OCI-LY3 (cell line): ENCODE measurements around the gene ZSCAN18.
"Not testable (repeated sequence)": the region's sequence is repeated elsewhere in the genome, so short reads cannot be mapped to it uniquely, and the experiment has no call there.

Source experiments
- H2AFZ ChIP-seq: fragments of 200-600, 300-600 bp; shearing (Covaris generic); 2 replicates; pipeline ENCODE4 v1.6.0; 2014; ENCODE audit warnings: antibody characterized with exemption, low read depth, low read length
- H3K27ac ChIP-seq: fragments of 200-600, 300-600 bp; sonication (generic); 2 replicates; pipeline ENCODE4 v1.5.1; 2014; ENCODE audit warnings: mild to moderate bottlenecking, low read length, moderate library complexity, mixed read lengths
- H3K27me3 ChIP-seq: fragments of 200-600, 300-600 bp; sonication (generic); 2 replicates; pipeline ENCODE4 v1.6.1; 2014; ENCODE audit warnings: low read depth, low read length, mixed read lengths
- H3K36me3 ChIP-seq: fragments of 200-600, 300-600 bp; sonication (generic); replicated peaks from 2 replicates; pipeline ENCODE3; 2014; ENCODE audit warnings: low read depth, low read length, mixed read lengths
- H3K4me1 ChIP-seq: fragments of 300-600, 200-600 bp; sonication (generic); 2 replicates; pipeline ENCODE4 v1.6.1; 2014; ENCODE audit warnings: low read length, mixed read lengths
- H3K4me2 ChIP-seq: fragments of 200-600, 300-600 bp; sonication (generic); 2 replicates; pipeline ENCODE4 v1.6.1; 2014; ENCODE audit warnings: low read length, mixed read lengths
- H3K4me3 ChIP-seq: fragments of 300-600, 200-600 bp; sonication (generic); 2 replicates; pipeline ENCODE4 v1.5.1; 2014; ENCODE audit warnings: antibody characterized with exemption, mild to moderate bottlenecking, low read length, moderate library complexity
- H3K79me2 ChIP-seq: fragments of 300-600, 200-600 bp; shearing (Covaris generic); 2 replicates; pipeline ENCODE4 v1.6.1; 2014; ENCODE audit warnings: mild to moderate bottlenecking, low read length, mixed read lengths
- H3K9ac ChIP-seq: fragments of 300-600, 200-600 bp; shearing (Covaris generic); 2 replicates; pipeline ENCODE4 v1.6.0; 2014; ENCODE audit warnings: mild to moderate bottlenecking, low read length, moderate library complexity
- H3K9me3 ChIP-seq: fragments of 200-600, 300-600 bp; shearing (Covaris generic); 2 replicates; pipeline ENCODE4 v1.6.1; 2014; ENCODE audit warnings: low read length, mixed read lengths; ENCODE audit not compliant: insufficient read depth
- H4K20me1 ChIP-seq: fragments of 200-600, 300-600 bp; sonication (generic); 2 replicates; pipeline ENCODE4 v1.6.1; 2016; ENCODE audit warnings: low read length, mixed read lengths; ENCODE audit not compliant: insufficient read depth
- EZH2phosphoT487 ChIP-seq: fragments of 200-600 bp; shearing (Covaris generic); IDR thresholded peaks from 2 replicates; pipeline ENCODE4 v1.6.1; 2018; ENCODE audit warnings: antibody characterized with exemption, mixed run types, low read depth
- TF ChIP-seq, protein P1 (sequence below): fragments of 200-600, 300-600 bp; sonication (generic); IDR thresholded peaks from 2 replicates; pipeline ENCODE4 v1.5.1; 2014; ENCODE audit warnings: antibody characterized with exemption, low read length, low read depth

The ZSCAN18 gene, protein sequence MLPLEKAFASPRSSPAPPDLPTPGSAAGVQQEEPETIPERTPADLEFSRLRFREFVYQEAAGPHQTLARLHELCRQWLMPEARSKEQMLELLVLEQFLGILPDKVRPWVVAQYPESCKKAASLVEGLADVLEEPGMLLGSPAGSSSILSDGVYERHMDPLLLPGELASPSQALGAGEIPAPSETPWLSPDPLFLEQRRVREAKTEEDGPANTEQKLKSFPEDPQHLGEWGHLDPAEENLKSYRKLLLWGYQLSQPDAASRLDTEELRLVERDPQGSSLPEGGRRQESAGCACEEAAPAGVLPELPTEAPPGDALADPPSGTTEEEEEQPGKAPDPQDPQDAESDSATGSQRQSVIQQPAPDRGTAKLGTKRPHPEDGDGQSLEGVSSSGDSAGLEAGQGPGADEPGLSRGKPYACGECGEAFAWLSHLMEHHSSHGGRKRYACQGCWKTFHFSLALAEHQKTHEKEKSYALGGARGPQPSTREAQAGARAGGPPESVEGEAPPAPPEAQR

DNA sequence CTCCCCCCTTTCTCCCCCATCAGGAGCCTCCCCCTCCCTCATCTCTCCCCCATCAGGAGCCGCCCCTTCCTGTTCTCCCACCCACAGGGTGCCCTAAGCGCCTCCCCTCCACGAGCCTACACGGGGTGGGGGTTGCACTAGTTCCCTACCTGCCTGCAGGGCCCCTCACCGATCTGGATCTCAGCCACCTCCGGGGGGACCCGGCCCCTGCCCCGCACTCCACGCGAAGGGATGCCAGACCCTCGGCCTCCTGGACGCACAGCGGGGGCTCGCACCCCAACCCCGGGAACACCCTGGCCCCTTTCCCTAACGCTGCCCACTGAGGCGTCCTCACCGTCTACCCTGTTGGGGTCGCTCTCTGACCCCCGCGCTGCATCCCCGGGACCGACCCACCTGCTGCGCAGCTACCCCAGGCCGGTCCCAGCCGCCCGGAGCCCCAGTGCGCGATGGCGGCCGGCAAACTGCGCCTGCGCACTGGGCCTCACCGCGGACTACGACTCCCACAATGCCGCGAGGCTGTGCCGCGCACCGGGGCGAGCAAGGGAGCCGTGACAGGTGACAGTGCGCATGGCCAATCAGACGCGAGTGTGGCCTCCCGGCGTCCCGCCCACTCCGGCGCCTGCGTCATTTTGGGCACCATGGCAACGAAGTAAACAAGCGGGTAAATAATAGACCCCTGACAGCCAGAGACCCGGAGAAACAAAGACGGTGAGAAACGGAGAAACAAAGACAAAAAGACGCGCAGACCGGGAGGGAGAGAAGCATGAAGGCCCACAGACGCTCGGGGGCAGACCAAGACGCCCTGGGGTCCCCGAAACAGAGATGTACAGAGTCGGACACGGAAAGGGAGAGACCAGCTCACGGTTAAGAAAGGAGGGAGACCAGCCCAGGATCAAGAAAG, at the start of gene ZSCAN18:
ZSCAN18 (minus strand) TSS at position 451 of the 901 bp plus-strand sequence. CDS start 7,964 bp downstream, outside the sequence.
- peak within 1 kb of the TSS; percentile 82 for H3K4me3 ChIP-seq
- H3K27me3 ChIP-seq: no peaks in the 10 kb centered on the region
- peak within 1 kb of the TSS; percentile 40 for H3K4me2 ChIP-seq
- peak within 1 kb of the TSS; percentile 59; the same call in 1 of the 2 replicates for H3K9ac ChIP-seq
- no peaks in the 10 kb centered on the region for H3K4me1 ChIP-seq
- peaks cover 30% of the 10 kb centered on the region for H3K9me3 ChIP-seq
- H4K20me1 ChIP-seq: no peaks in the 10 kb centered on the region
- no peak within 1 kb of the TSS for H3K27ac ChIP-seq
- H3K36me3 ChIP-seq: peaks cover 9% of the 10 kb centered on the region
- no peaks in the 10 kb centered on the region for H3K79me2 ChIP-seq
- TF ChIP-seq, protein P1, sequence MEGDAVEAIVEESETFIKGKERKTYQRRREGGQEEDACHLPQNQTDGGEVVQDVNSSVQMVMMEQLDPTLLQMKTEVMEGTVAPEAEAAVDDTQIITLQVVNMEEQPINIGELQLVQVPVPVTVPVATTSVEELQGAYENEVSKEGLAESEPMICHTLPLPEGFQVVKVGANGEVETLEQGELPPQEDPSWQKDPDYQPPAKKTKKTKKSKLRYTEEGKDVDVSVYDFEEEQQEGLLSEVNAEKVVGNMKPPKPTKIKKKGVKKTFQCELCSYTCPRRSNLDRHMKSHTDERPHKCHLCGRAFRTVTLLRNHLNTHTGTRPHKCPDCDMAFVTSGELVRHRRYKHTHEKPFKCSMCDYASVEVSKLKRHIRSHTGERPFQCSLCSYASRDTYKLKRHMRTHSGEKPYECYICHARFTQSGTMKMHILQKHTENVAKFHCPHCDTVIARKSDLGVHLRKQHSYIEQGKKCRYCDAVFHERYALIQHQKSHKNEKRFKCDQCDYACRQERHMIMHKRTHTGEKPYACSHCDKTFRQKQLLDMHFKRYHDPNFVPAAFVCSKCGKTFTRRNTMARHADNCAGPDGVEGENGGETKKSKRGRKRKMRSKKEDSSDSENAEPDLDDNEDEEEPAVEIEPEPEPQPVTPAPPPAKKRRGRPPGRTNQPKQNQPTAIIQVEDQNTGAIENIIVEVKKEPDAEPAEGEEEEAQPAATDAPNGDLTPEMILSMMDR: no peak
- no peak for TF ChIP-seq EZH2phosphoT487
- H2AFZ ChIP-seq: peak within 1 kb of the TSS; percentile 77

DNA sequence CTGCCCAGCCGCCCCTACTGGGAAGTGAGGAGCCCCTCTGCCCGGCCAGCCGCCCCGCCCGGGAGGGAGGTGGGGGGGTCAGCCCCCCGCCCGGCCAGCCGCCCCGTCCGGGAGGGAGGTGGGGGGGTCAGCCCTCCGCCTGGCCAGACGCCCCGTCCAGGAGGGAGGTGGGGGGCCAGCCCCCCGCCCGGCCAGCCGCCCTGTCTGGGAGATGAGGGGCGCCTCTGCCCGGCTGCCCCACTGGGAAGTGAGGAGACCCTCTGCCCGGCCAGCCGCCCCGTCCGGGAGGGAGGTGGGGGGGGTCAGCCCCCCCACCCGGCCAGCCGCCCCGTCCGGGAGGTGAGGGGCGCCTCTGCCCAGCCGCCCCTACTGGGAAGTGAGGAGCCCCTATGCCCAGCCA, 49.4 kb upstream of the ZSCAN18 start:
- Histone ChIP-seq H3K4me1 (peaks cover 10% of the 10 kb centered on the region), H3K79me2 (peaks cover 18% of the 10 kb centered on the region), H3K36me3 (peaks cover 32% of the 10 kb centered on the region), H3K9me3 (peaks cover 37% of the 10 kb centered on the region)
- H3K27me3 ChIP-seq, H3K4me2 ChIP-seq, H2AFZ ChIP-seq, H3K27ac ChIP-seq, H3K4me3 ChIP-seq, H3K9ac ChIP-seq, H4K20me1 ChIP-seq: not testable (repeated sequence)

DNA sequence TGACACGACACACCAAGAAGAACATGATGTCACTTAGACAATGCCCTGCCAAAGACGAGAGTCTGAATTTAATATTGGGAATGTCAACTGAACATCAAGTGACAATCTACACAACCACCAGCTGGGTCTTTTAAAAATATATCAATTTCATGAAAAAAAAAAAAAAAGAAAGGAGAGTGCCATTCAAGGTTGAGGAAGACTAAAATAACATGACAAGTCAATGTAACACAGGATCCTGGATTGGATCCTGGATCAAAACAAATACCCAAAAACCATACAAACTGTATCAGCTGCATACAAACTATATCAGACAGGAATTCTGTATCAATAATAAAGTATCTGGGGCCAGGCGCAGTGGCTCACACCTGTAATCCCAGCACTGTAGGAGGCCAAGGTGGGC, 47.8 kb upstream of the ZSCAN18 start:
- no peak overlapping the region for H3K4me2 ChIP-seq
- no peaks in the 10 kb centered on the region for H4K20me1 ChIP-seq
- H3K9me3 ChIP-seq: peaks cover 40% of the 10 kb centered on the region
- H3K27ac ChIP-seq: no peak overlapping the region
- no peaks in the 10 kb centered on the region for H3K27me3 ChIP-seq
- no peak overlapping the region for H2AFZ ChIP-seq
- peaks cover 18% of the 10 kb centered on the region for H3K79me2 ChIP-seq
- H3K4me1 ChIP-seq: peaks cover 7% of the 10 kb centered on the region
- no peak overlapping the region for H3K9ac ChIP-seq
- no peak overlapping the region for H3K4me3 ChIP-seq
- no peak for TF ChIP-seq EZH2phosphoT487
- TF ChIP-seq, protein P1: no peak
- H3K36me3 ChIP-seq: peaks cover 43% of the 10 kb centered on the region

DNA sequence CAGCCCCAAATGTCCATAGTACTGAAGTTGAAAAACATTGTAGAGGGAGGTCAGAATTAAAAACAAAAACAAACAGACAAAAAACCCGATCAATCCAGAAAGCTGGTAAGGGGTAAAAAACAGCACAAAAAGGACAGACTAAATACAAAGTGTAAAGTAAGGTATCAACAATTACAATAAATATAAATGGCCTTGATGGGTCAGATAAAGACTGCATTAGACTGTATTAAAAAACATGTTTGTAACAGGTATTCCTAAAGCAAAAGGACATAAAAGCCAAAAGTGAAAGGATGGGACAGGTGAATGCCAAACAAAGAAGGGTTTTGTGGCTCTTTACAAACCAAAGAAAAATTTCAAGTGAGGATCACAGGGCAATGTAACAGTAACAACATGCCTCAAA, 36.2 kb upstream of the ZSCAN18 start:
- TF ChIP-seq, protein P1: no peak
- TF ChIP-seq EZH2phosphoT487: no peak
- Histone ChIP-seq H3K9ac (no peak overlapping the region), H3K9me3 (peaks cover 57% of the 10 kb centered on the region), H3K36me3 (peaks cover 79% of the 10 kb centered on the region), H3K27me3 (no peaks in the 10 kb centered on the region), H3K4me1 (no peaks in the 10 kb centered on the region), H4K20me1 (no peaks in the 10 kb centered on the region), H3K27ac (no peak overlapping the region), H3K4me3 (no peak overlapping the region), H3K79me2 (no peaks in the 10 kb centered on the region), H2AFZ (no peak overlapping the region), H3K4me2 (no peak overlapping the region)
